Activated CD4-positive, alpha-beta memory T cell treated with anti-CD3 and anti-CD28 coated beads for 36 hours (primary cell): ENCODE results near the gene SH3TC2. TPM values are rescaled to one million over a fixed set of nuclear protein-coding genes. Genes with fewer than 3 reads are reported as not detected.

Experiments
- CTCF ChIA-PET: fragments of 350-600 bp; sonication (Branson Sonifier 250); formaldehyde crosslinking; loops from one replicate; lab custom pipeline; 2021; ENCODE audit warnings: antibody characterized with exemption, inconsistent platforms; lab: Charles Lee
- POLR2A ChIA-PET: fragments of 350-600 bp; sonication (Branson Sonifier 250); formaldehyde crosslinking; loops from one replicate; lab custom pipeline; 2021; ENCODE audit warnings: antibody characterized with exemption; lab: Charles Lee
- DNase-seq: peaks from one replicate; pipeline ENCODE4 v3.0.0-alpha.2; 2020
- H3K27ac Mint-ChIP-seq: one replicate; pipeline ENCODE4 v1.8.0; 2021; ENCODE audit warnings: mixed read lengths
- H3K27me3 Mint-ChIP-seq: one replicate; pipeline ENCODE4 v1.8.0; 2021; ENCODE audit warnings: mixed read lengths
- H3K36me3 Mint-ChIP-seq: one replicate; pipeline ENCODE4 v1.8.0; 2021; ENCODE audit warnings: mixed read lengths
- H3K4me1 Mint-ChIP-seq: one replicate; pipeline ENCODE4 v1.8.0; 2021; ENCODE audit warnings: low read depth, mixed read lengths
- H3K4me3 Mint-ChIP-seq: one replicate; pipeline ENCODE4 v1.8.0; 2021; ENCODE audit warnings: mild to moderate bottlenecking, mixed read lengths
- H3K9me3 Mint-ChIP-seq: one replicate; pipeline ENCODE4 v1.8.0; 2021; ENCODE audit warnings: mixed read lengths
- intact Hi-C: fragments of 100-400 bp; cut with micrococcal nuclease; formaldehyde crosslinking; loops from one replicate; pipeline ENCODE4 v1.15.1; 2023
- total RNA-seq, 2 experiments: library from RNA; stranded (reverse); gene quantifications; one replicate each; pipeline ENCODE4 v1.2.3, GENCODE V29; 2021

Gene SH3TC2
- total RNA-seq, 2 experiments from 2014 or later: not detected

DNA sequence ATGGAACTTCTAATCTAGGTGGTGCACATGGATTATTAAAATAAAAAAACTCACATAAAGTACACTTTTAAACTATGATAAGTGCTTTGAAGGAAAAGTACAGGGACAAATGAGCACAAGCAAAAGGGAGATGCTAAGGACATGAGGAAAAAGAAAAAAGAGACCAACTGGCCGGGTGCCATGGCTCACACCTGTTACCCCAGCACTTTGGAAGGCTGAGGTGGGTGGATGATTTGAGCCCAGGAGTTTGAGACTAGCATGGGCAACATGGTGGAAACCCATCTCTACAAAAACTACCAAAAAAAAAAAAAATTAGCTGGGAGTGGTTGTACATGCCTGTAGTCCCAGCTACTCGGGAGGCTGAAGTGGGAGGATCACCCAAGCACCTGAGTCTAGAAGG lies 67.1 kb downstream of the SH3TC2 start:
- intact Hi-C loops: no loop called here
- no peaks in the 10 kb centered on the region for H3K36me3 Mint-ChIP-seq
- CTCF ChIA-PET: interaction anchor here (1.0 to 5.2 kb wide), 7 partner anchors 12 to 262 kb away, joined by 3 to 72 read pairs (median 10); no protein-coding TSS in a partner anchor
- H3K9me3 Mint-ChIP-seq: no peaks in the 10 kb centered on the region
- H3K27me3 Mint-ChIP-seq: peaks cover 13% of the 10 kb centered on the region
- no peak overlapping the region for H3K4me3 Mint-ChIP-seq
- no peak for DNase-seq
- POLR2A ChIA-PET: no interaction called here
- no peaks in the 10 kb centered on the region for H3K4me1 Mint-ChIP-seq
- H3K27ac Mint-ChIP-seq: no peak overlapping the region

DNA sequence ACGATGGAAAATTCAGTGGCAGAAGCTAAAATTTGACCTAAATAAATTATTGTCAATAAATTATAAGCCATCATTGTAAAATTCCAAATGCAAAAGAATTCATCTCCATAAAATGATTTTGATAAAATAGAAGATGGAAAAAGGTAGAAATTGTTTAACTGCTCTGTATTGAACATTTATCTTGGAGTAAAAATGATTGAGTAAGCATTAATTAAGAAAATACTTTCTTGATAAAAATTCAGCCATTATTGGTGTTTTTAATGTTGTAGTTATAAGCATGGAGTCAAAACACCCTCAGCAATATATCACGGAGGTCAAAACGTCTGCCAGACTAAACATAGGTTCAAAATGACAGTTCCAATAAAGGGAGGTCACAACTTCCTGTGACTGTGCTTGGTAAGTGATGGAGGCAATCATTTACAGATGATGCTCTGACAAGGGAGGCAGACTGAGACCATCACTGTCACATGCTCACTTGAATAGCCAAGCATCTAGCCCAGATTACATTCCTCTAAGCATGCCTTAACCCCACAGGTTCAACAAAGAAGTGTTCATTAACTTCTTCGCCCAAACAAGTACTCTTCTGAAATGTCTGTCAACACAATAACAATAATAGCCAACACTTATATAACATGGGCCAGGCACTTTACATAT lies 69.5 kb downstream of the SH3TC2 start:
- ChIA-PET POLR2A (no interaction called here), CTCF (interaction anchor here (0.8 to 5.2 kb wide), 6 partner anchors 16 to 549 kb away, joined by 3 to 72 read pairs (median 4); no protein-coding TSS in a partner anchor)
- Mint-ChIP-seq H3K4me3 (no peak overlapping the region), H3K36me3 (no peaks in the 10 kb centered on the region), H3K27me3 (peaks cover 20% of the 10 kb centered on the region), H3K9me3 (no peaks in the 10 kb centered on the region), H3K27ac (no peak overlapping the region), H3K4me1 (no peaks in the 10 kb centered on the region)
- DNase-seq: no peak
- intact Hi-C loops: no loop called here

DNA sequence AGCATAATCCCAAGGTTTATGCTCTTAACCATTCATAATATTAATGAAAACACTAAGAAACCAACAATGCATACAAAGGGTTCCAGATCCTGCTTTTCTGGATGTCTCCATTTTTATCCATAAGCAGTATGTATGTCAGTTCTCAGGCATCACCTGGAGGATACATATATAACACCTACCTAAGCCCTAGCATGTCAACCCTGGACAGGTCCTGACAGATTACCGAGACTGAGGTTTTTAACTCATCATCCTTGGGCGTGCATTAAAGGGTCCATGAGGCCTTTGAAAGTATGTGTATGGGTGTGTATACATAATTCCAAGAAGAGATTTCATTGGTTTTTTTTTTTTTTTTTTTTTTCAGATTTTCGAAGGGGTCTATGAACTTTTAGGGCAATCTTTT lies 70.6 kb downstream of the SH3TC2 start:
- H3K9me3 Mint-ChIP-seq: no peaks in the 10 kb centered on the region
- H3K27ac Mint-ChIP-seq: no peak overlapping the region
- peaks cover 20% of the 10 kb centered on the region for H3K27me3 Mint-ChIP-seq
- CTCF ChIA-PET: interaction anchor here (1.3 to 3.1 kb wide), 4 partner anchors 43 to 262 kb away, joined by 3 to 9 read pairs (median 5); no protein-coding TSS in a partner anchor
- no peaks in the 10 kb centered on the region for H3K4me1 Mint-ChIP-seq
- intact Hi-C loops: no loop called here
- POLR2A ChIA-PET: no interaction called here
- no peak overlapping the region for H3K4me3 Mint-ChIP-seq
- DNase-seq: no peak
- H3K36me3 Mint-ChIP-seq: no peaks in the 10 kb centered on the region

DNA sequence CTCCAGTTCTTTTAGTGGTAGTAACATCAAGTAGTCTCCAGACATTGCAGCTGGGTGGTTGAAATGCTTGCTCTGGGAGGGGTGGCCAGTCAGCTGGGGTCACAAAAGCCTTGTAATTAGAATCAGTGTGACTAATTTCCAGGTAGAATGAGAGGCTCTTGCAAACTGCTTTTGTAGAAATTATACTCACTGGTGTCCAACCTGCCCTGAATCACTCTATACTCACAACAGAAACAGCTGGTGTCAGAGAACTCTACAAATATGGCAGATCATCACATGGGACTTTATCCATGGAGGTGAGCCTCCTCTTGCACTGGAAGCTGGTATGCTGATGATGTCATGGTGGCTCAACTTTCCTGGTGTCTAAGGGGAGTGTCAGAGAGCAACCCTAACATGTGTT lies 71.3 kb downstream of the SH3TC2 start:
- intact Hi-C loops: no loop called here
- CTCF ChIA-PET: interaction anchor here (1.1 to 3.1 kb wide), 6 partner anchors 34 to 261 kb away, joined by 3 to 9 read pairs (median 4); no protein-coding TSS in a partner anchor

DNA sequence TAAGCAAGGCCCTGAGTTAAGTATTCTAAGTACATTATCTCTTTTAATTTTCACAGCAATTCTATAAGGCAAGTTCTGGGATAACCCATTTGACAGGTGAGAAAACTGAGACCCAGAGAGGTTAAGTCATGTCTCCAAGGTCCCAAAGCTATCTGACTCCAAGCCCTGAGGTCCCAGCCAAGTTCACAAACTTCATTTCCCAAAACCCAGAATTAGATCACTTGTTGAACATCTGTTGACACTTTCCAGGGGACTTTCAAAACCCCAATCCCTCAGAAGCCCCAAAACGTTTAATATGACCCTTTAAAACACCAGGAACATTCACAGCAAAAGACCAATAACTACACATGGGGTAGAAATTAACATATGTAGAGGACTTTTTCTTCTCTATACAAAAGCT lies 72.0 kb downstream of the SH3TC2 start:
- CTCF ChIA-PET: interaction anchor here (1.1 to 3.1 kb wide), 8 partner anchors 33 to 260 kb away, joined by 3 to 9 read pairs (median 5); no protein-coding TSS in a partner anchor
- DNase-seq: no peak
- intact Hi-C loops: no loop called here
- no peaks in the 10 kb centered on the region for H3K36me3 Mint-ChIP-seq
- peaks cover 15% of the 10 kb centered on the region for H3K27me3 Mint-ChIP-seq
- no peaks in the 10 kb centered on the region for H3K4me1 Mint-ChIP-seq
- H3K27ac Mint-ChIP-seq: no peak overlapping the region
- H3K4me3 Mint-ChIP-seq: no peak overlapping the region
- no peaks in the 10 kb centered on the region for H3K9me3 Mint-ChIP-seq
- POLR2A ChIA-PET: no interaction called here

More for the DNA sequence above, 71.3 kb downstream of the SH3TC2 start:
- no peak for DNase-seq
- POLR2A ChIA-PET: no interaction called here
- H3K4me3 Mint-ChIP-seq: no peak overlapping the region
- no peaks in the 10 kb centered on the region for H3K36me3 Mint-ChIP-seq
- H3K9me3 Mint-ChIP-seq: no peaks in the 10 kb centered on the region
- no peak overlapping the region for H3K27ac Mint-ChIP-seq
- no peaks in the 10 kb centered on the region for H3K4me1 Mint-ChIP-seq
- H3K27me3 Mint-ChIP-seq: peaks cover 17% of the 10 kb centered on the region

DNA sequence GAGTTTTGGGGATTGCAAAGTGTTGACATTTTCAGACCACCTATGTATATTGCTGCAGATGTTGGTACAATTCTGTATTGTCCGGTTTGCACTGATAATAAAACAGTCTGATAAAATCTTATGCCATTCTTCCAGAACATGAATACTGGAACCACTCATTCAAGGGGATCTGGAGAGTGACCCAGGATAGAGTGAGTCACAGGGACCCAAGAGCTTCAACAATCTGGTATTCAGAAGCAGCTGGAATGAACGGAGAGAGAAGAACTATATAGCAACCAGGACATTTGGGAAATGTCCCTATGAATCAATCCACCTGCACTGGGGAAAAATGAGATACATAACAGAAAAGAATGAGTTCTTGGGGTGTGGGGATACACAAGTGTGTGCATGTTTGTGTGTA lies 73.3 kb downstream of the SH3TC2 start:
- Mint-ChIP-seq H3K27me3 (peaks cover 15% of the 10 kb centered on the region), H3K4me3 (no peak overlapping the region), H3K36me3 (no peaks in the 10 kb centered on the region), H3K9me3 (no peaks in the 10 kb centered on the region), H3K27ac (no peak overlapping the region), H3K4me1 (no peaks in the 10 kb centered on the region)
- DNase-seq: no peak
- POLR2A ChIA-PET: no interaction called here
- intact Hi-C loops: no loop called here
- CTCF ChIA-PET: interaction anchor here (0.7 to 3.1 kb wide), 3 partner anchors 46 to 220 kb away, joined by 3 to 9 read pairs (median 5); no protein-coding TSS in a partner anchor

DNA sequence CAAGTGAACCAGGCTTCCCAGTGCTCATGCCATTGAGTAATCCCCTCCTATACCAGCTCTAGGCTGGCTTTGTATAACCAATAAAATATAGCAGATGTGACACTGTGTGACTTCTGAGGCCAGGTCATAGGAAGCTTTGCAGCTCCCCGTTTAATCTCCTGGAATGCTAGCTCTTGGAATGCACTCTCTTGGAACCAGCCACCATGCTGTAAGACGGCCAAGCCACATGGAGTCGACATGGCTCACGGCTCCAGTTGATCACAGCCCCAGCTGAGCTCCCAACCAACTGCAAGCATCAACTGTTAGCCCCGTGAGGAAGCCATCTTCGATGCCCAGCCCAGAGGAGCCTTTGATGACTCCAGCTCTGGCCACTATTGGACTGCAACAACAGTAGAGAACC lies 74.5 kb downstream of the SH3TC2 start:
- Mint-ChIP-seq H3K4me1 (no peaks in the 10 kb centered on the region), H3K9me3 (no peaks in the 10 kb centered on the region), H3K27ac (no peak overlapping the region), H3K27me3 (peaks cover 15% of the 10 kb centered on the region), H3K4me3 (no peak overlapping the region), H3K36me3 (no peaks in the 10 kb centered on the region)
- ChIA-PET CTCF (interaction anchor here (1.3 to 1.5 kb wide), 3 partner anchors 31 to 257 kb away, joined by 6 read pairs; no protein-coding TSS in a partner anchor), POLR2A (no interaction called here)
- intact Hi-C loops: no loop called here
- no peak for DNase-seq

DNA sequence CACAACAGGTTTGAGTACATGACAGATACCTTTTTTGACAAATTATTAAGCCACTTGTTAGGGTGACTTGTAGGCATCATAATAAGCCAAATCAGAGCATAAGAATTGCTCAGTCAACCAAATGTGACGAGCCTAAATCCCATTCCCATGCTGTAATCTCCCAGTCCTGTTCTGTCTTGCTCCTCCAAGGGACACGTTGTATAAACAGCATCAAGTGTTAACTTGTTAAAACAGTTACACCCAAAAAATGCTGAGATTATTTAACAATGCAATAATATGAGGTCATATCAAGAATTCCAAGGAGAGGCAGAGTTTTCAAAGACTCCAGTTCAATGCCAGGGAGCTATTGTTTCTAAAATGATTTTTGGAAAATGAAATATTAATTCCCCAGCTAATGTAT lies 76.2 kb downstream of the SH3TC2 start:
- H3K27me3 Mint-ChIP-seq: peaks cover 12% of the 10 kb centered on the region
- intact Hi-C loops: no loop called here
- CTCF ChIA-PET: interaction anchor here (0.8 kb wide), 1 partner anchor 29 kb away, joined by 4 read pairs; no protein-coding TSS in a partner anchor

DNA sequence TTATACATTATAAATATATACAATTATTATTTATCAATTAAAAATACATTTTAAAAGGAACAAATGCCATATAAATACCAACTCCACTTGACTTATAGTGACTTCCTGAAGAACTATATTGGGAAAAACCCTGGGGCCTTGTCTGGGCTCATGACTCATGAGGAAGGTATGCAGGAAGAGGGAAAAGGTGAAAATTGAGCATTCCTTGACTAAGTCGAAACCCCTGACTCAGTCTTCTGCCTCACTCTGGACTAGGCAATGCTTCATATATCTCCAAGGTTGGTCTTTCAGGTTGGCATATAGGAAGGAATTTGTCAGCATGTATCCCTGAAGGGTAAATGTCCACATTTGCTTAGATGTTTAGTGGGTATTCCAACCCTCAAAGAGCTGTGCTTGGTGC lies 78.5 kb downstream of the SH3TC2 start:
- CTCF ChIA-PET: interaction anchor here (0.6 to 1.3 kb wide), 3 partner anchors 14 to 253 kb away, joined by 3 to 6 read pairs (median 5); no protein-coding TSS in a partner anchor
- intact Hi-C loops: no loop called here

More for the DNA sequence above, 76.2 kb downstream of the SH3TC2 start:
- Mint-ChIP-seq H3K36me3 (no peaks in the 10 kb centered on the region), H3K4me3 (no peak overlapping the region), H3K9me3 (no peaks in the 10 kb centered on the region), H3K4me1 (no peaks in the 10 kb centered on the region), H3K27ac (no peak overlapping the region)
- no peak for DNase-seq
- POLR2A ChIA-PET: no interaction called here

DNA sequence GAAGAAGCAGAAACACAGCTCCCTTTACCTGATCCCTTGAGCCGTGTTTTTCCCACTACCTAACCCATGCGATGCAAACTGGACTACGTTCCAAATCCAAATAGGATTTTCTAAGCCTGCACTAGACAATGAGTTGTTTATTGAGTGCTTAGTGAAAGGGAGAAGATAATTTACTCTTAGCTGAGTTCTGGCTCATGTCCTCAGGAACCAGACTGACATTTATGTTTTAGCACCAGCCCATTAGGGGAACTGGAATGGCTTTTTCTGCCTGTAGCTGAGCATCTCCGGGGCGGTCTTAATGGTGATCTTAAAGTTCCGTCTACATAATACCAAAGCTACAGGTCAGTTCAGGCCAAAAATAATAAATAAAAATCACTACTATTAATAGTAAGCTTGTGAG lies 81.5 kb downstream of the SH3TC2 start:
- DNase-seq: no peak
- Mint-ChIP-seq H3K9me3 (no peaks in the 10 kb centered on the region), H3K27ac (no peak overlapping the region), H3K27me3 (peaks cover 3% of the 10 kb centered on the region), H3K4me1 (no peaks in the 10 kb centered on the region), H3K36me3 (no peaks in the 10 kb centered on the region), H3K4me3 (no peak overlapping the region)
- CTCF ChIA-PET: interaction anchor here (0.7 to 1.8 kb wide), 4 partner anchors 15 to 248 kb away, joined by 3 to 6 read pairs (median 4); no protein-coding TSS in a partner anchor
- POLR2A ChIA-PET: no interaction called here
- intact Hi-C loops: no loop called here

More for the DNA sequence above, 78.5 kb downstream of the SH3TC2 start:
- Mint-ChIP-seq H3K27ac (no peak overlapping the region), H3K36me3 (no peaks in the 10 kb centered on the region), H3K9me3 (no peaks in the 10 kb centered on the region), H3K27me3 (peaks cover 11% of the 10 kb centered on the region), H3K4me1 (no peaks in the 10 kb centered on the region), H3K4me3 (no peak overlapping the region)
- POLR2A ChIA-PET: no interaction called here
- no peak for DNase-seq

DNA sequence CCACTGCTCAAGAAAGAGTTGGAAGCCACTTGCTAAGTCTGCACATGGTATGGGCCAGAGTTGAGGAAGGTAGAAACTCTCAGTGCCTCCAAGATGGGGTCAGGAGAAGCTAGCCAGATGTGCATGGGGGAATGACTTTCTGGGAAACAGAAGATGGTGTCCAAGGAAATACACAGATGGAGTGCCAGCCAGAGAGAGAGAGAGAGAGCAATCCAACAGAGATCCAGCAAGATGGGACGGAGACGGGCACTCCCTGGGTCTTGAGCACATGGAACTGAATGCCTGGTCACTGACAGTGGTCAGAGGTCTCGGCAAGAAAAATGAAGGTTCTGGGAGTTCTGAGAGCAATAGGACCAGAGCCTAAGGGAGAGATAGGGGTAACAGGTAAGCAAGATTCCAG lies 82.1 kb downstream of the SH3TC2 start:
- POLR2A ChIA-PET: no interaction called here
- DNase-seq: no peak
- CTCF ChIA-PET: interaction anchor here (0.7 to 1.8 kb wide), 4 partner anchors 11 to 248 kb away, joined by 3 to 6 read pairs (median 5); no protein-coding TSS in a partner anchor
- Mint-ChIP-seq H3K4me3 (no peak overlapping the region), H3K36me3 (no peaks in the 10 kb centered on the region), H3K27me3 (peaks cover 3% of the 10 kb centered on the region), H3K27ac (no peak overlapping the region), H3K4me1 (no peaks in the 10 kb centered on the region), H3K9me3 (no peaks in the 10 kb centered on the region)
- intact Hi-C loops: no loop called here

DNA sequence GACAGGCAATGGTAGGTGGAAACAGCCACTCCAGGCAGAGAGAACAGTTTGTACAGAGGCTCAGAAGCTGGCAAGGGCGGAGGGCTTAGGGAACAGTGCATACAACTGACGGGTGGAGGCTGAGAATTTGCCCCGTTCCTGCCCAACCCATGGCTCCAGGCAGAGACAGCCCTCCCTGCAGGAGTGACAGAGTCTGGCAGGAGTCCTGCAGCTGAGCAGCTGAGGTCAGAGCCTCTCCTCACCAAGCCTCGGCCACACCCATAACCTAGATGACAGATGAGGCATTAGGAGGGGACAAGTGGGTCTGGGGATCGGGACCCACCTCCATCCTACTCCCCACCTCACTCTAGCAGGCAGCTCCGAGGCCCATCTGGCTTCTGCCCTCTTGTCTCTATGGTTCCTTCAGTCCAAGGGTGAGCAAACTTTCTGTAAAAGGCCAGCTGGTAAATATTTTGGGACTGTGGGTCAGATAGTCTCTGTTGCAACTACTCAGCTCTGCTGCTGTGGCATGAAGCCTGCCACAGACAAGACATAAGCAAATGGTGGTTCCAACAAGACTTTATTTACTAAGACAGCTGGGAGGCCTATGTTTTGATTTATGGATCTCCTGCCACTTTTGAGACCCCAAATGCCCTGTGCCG lies 83.7 kb downstream of the SH3TC2 start:
- ChIA-PET POLR2A (no interaction called here), CTCF (interaction anchor here (1.2 to 2.7 kb wide), 3 partner anchors 9 to 21 kb away, joined by 3 to 13 read pairs (median 5); no protein-coding TSS in a partner anchor)
- no peak overlapping the region for H3K4me3 Mint-ChIP-seq
- no peaks in the 10 kb centered on the region for H3K36me3 Mint-ChIP-seq
- intact Hi-C loops: no loop called here
- H3K27ac Mint-ChIP-seq: no peak overlapping the region
- no peaks in the 10 kb centered on the region for H3K4me1 Mint-ChIP-seq
- no peak for DNase-seq
- H3K9me3 Mint-ChIP-seq: no peaks in the 10 kb centered on the region
- peaks cover 3% of the 10 kb centered on the region for H3K27me3 Mint-ChIP-seq
